GM18505 (cell line): ENCODE results near the gene TMEM132A.

ENCODE experiments used
- ATAC-seq: cut with Tn5 transposase; IDR thresholded peaks from one replicate; pipeline ENCODE4 v1.9.1; 2021; ENCODE audit not compliant: unreplicated experiment
- POLR2A ChIP-seq: IDR thresholded peaks from 4 replicates; pipeline ENCODE4 v1.6.1; 2011; ENCODE audit warnings: borderline replicate concordance; ENCODE audit not compliant: insufficient read depth, insufficient read length; ENCODE audit errors: extremely low read depth

TMEM132A gene

GRCh38 chr11:60941371-60942119 lies 17.3 kb downstream of the TMEM132A start:
- ATAC-seq: no peak
- no peak for TF ChIP-seq POLR2A

- no peak for TF ChIP-seq POLR2A
- no peak for ATAC-seq
Observed at GRCh38 chr11:60942219-60942618, 18.0 kb downstream of the TMEM132A start.

GRCh38 chr11:60942970-60943565 lies 18.8 kb downstream of the TMEM132A start:
- ATAC-seq: no peak
- no peak for TF ChIP-seq POLR2A

GRCh38 chr11:60944490-60945294 lies 20.4 kb downstream of the TMEM132A start:
- TF ChIP-seq POLR2A: no peak
- no peak for ATAC-seq

- no peak for TF ChIP-seq POLR2A
- no peak for ATAC-seq
Observed at GRCh38 chr11:60945295-60945667, 21.0 kb downstream of the TMEM132A start.

- ATAC-seq: no peak
- no peak for TF ChIP-seq POLR2A
Observed at GRCh38 chr11:60946601-60947264, 22.5 kb downstream of the TMEM132A start.

- no peak for ATAC-seq
Observed at GRCh38 chr11:60947700-60948099, 23.4 kb downstream of the TMEM132A start.

GRCh38 chr11:60948250-60948649 lies 24.0 kb downstream of the TMEM132A start:
- no peak for TF ChIP-seq POLR2A
- ATAC-seq: no peak

More at GRCh38 chr11:60947700-60948099, 23.4 kb downstream of the TMEM132A start:
- no peak for TF ChIP-seq POLR2A

GRCh38 chr11:60950024-60950423 lies 25.8 kb downstream of the TMEM132A start:
- ATAC-seq: no peak
- TF ChIP-seq POLR2A: no peak

- ATAC-seq: peak; percentile 21
- peak; percentile 60 for TF ChIP-seq POLR2A
Observed at GRCh38 chr11:60950933-60951605, 26.8 kb downstream of the TMEM132A start.

- no peak for TF ChIP-seq POLR2A
- ATAC-seq: peak; percentile 12
Observed at GRCh38 chr11:60951606-60951903, 27.3 kb downstream of the TMEM132A start.

GRCh38 chr11:60951904-60952741 lies 27.9 kb downstream of the TMEM132A start, which contains the start of gene SLC15A3:
Gene SLC15A3 (minus strand): TSS chr11:60952176. CDS start chr11:60951551, 625 bp downstream.
- peak; percentile 55 for TF ChIP-seq POLR2A
- ATAC-seq: peak; percentile 66
